Retinal pigment epithelial cell (primary cell): ENCODE measurements around the gene LTBP4.

Experiments used
- DNase-seq: peaks from one replicate; pipeline ENCODE4 v3.0.0-alpha.2; 2010; ENCODE audit warnings: low read depth
- H3K4me3 ChIP-seq: 2 replicates; pipeline ENCODE4 v1.5.1; 2011; ENCODE audit warnings: mild to moderate bottlenecking, low read length, control low read depth, moderate library complexity
- CTCF ChIP-seq: conservative IDR thresholded peaks from 2 replicates; pipeline ENCODE4 v1.5.1; 2011; ENCODE audit warnings: low read depth, low read length, control low read depth, inconsistent platforms

The LTBP4 gene

GRCh38 chr19:40601134-40601974 lies at the start of gene LTBP4:
Gene LTBP4, plus strand, starts transcription at chr19:40601369. Its CDS starts 19 bp downstream, at chr19:40601388.
- TF ChIP-seq CTCF: peak; percentile 25
- peak within 1 kb of the TSS; percentile 26 for H3K4me3 ChIP-seq
- DNase-seq: no peak

- no peak for DNase-seq
- no peak for TF ChIP-seq CTCF
Measured at GRCh38 chr19:40552848-40553247, 48.3 kb upstream of the LTBP4 start.

GRCh38 chr19:40553885-40554857 lies 47.0 kb upstream of the LTBP4 start:
- no peak overlapping the region for H3K4me3 ChIP-seq
- TF ChIP-seq CTCF: no peak
- no peak for DNase-seq

More at GRCh38 chr19:40552848-40553247, 48.3 kb upstream of the LTBP4 start:
- H3K4me3 ChIP-seq: no peak overlapping the region

- TF ChIP-seq CTCF: no peak
- no peak overlapping the region for H3K4me3 ChIP-seq
- DNase-seq: no peak
Measured at GRCh38 chr19:40555978-40556689, 45.0 kb upstream of the LTBP4 start.

- H3K4me3 ChIP-seq: no peak overlapping the region
- DNase-seq: no peak
- no peak for TF ChIP-seq CTCF
Measured at GRCh38 chr19:40556953-40557530, 44.1 kb upstream of the LTBP4 start.

GRCh38 chr19:40559394-40559793 lies 41.8 kb upstream of the LTBP4 start:
- DNase-seq: no peak
- TF ChIP-seq CTCF: no peak
- H3K4me3 ChIP-seq: no peak overlapping the region
